HCT116 (cell line): ENCODE data around the gene STOML3. TPM values are rescaled to one million over a fixed set of nuclear protein-coding genes. Genes with fewer than 3 reads are reported as not detected.

ENCODE experiments used
- ATAC-seq: fragments of 200-7000 bp; cut with Tn5 transposase; 2 replicates; pipeline ENCODE4 v1.9.1; 2020; ENCODE audit warnings: mild to moderate bottlenecking, moderate library complexity
- BruUV-seq: library from RNA; stranded (reverse); fragments of 400-500 nt; replicated peaks from 2 replicates; lab custom pipeline; 2021; lab: Mats Ljungman, UMichigan
- CTCF ChIA-PET: fragments of 300-600 bp; sonication (Branson Sonifier 250); formaldehyde crosslinking; loops from one replicate; lab custom pipeline; 2021; ENCODE audit warnings: antibody characterized with exemption; lab: Charles Lee
- POLR2A ChIA-PET: fragments of 300-600, 350-600 bp; sonication (Branson Sonifier 250); formaldehyde crosslinking; loops from one replicate; lab custom pipeline; 2021; ENCODE audit warnings: antibody characterized with exemption; lab: Charles Lee
- RAD21 ChIA-PET, 2 experiments: fragments of 300-600 bp; sonication (Branson Sonifier 250); formaldehyde crosslinking; loops; one replicate each; lab custom pipeline; 2023; ENCODE audit warnings: low total read pairs in 2 of 2; ENCODE audit not compliant: uncharacterized antibody in 2 of 2, unreplicated experiment in 2 of 2, low non-redundant PET in 1 of 2; lab: Charles Lee
- DNase-seq: peaks from one replicate; pipeline ENCODE4 v3.0.0-alpha.2; 2010; ENCODE audit warnings: low read depth, low spot score
- H2AFZ ChIP-seq: fragments of 200-600 bp; shearing (Covaris generic), sonication (generic); 2 replicates; pipeline ENCODE4 v1.6.1; 2017; ENCODE audit warnings: low read depth, mixed run types, mixed read lengths, antibody characterized with exemption, low read length; ENCODE audit not compliant: poor library complexity, severe bottlenecking
- H3K27ac ChIP-seq: 2 replicates; pipeline ENCODE4 v1.5.1; 2012; ENCODE audit warnings: low read depth, low read length
- H3K27me3 ChIP-seq: fragments of 200-600 bp; sonication (generic); 2 replicates; pipeline ENCODE4 v1.6.1; 2016; ENCODE audit warnings: mixed run types, low read length, mixed read lengths; ENCODE audit not compliant: insufficient read depth
- H3K36me3 ChIP-seq, 2 experiments: fragments of 200-500 bp in 1 of 2; fragments of 200-600 bp in 1 of 2; sonication (Bioruptor generic) in 1 of 2; sonication (generic) in 1 of 2; 2 replicates each; pipeline versions ENCODE4 v1.5.1 to v1.6.1; 2014 to 2016; ENCODE audit warnings: low read length in 2 of 2, inconsistent platforms in 1 of 2, mixed read lengths in 1 of 2, mixed run types in 1 of 2; ENCODE audit not compliant: insufficient read depth in 2 of 2, control insufficient read depth in 1 of 2
- H3K4me1 ChIP-seq, 2 experiments: fragments of 200-600 bp in 1 of 2; sonication (generic) in 1 of 2; 2 replicates each; pipeline versions ENCODE4 v1.5.1 to v1.6.1; 2012 to 2017; ENCODE audit warnings: low read length in 2 of 2, inconsistent platforms in 1 of 2, mild to moderate bottlenecking in 1 of 2, mixed read lengths in 1 of 2, mixed run types in 1 of 2, moderate library complexity in 1 of 2; ENCODE audit not compliant: insufficient read depth in 2 of 2, control insufficient read depth in 1 of 2
- H3K4me2 ChIP-seq: fragments of 200-600 bp; sonication (generic); 2 replicates; pipeline ENCODE4 v1.6.1; 2017; ENCODE audit warnings: mixed run types, low read length, mixed read lengths
- H3K4me3 ChIP-seq, 2 experiments: fragments of 200-600 bp in 1 of 2; sonication (generic) in 1 of 2; replicated peaks in 1 of 2; 2 replicates each; pipeline ENCODE4 v1.5.1; 2011 to 2016; ENCODE audit warnings: low read length in 2 of 2, control low read depth in 1 of 2, low read depth in 1 of 2, mild to moderate bottlenecking in 1 of 2, mixed read lengths in 1 of 2, mixed run types in 1 of 2
- H3K79me2 ChIP-seq: fragments of 200-600 bp; sonication (generic); 2 replicates; pipeline ENCODE4 v1.6.1; 2017; ENCODE audit warnings: mild to moderate bottlenecking, mixed run types, low read length, moderate library complexity, mixed read lengths; ENCODE audit not compliant: insufficient read depth
- H3K9ac ChIP-seq: fragments of 200-600 bp; sonication (generic); 2 replicates; pipeline ENCODE4 v1.6.1; 2016; ENCODE audit warnings: low read length, mixed read lengths
- H3K9me2 ChIP-seq: fragments of 200-600 bp; sonication (generic), shearing (Covaris generic); 2 replicates; pipeline ENCODE4 v1.6.1; 2017; ENCODE audit warnings: mixed run types, mild to moderate bottlenecking, moderate library complexity; ENCODE audit not compliant: insufficient read depth
- H3K9me3 ChIP-seq, 2 experiments: fragments of 200-500 bp in 1 of 2; fragments of 200-600 bp in 1 of 2; sonication (Bioruptor generic) in 1 of 2; sonication (generic) in 1 of 2; 2 replicates each; pipeline ENCODE4 v1.6.1; 2014 to 2017; ENCODE audit warnings: low read length in 2 of 2, mixed read lengths in 2 of 2, inconsistent platforms in 1 of 2, low read depth in 1 of 2, mild to moderate bottlenecking in 1 of 2, mixed run types in 1 of 2, moderate library complexity in 1 of 2; ENCODE audit not compliant: control insufficient read depth in 1 of 2, insufficient read depth in 1 of 2
- H4K20me1 ChIP-seq: fragments of 200-600 bp; sonication (generic), shearing (Covaris generic); 2 replicates; pipeline ENCODE4 v1.6.1; 2017; ENCODE audit warnings: mixed run types, mild to moderate bottlenecking, moderate library complexity; ENCODE audit not compliant: insufficient read depth
- CBX3 ChIP-seq: IDR thresholded peaks from 2 replicates; pipeline ENCODE4 v1.6.1; 2012; ENCODE audit warnings: low read depth
- POLR2AphosphoS5 ChIP-seq: IDR thresholded peaks from 2 replicates; pipeline ENCODE4 v1.6.1; 2011; ENCODE audit warnings: mild to moderate bottlenecking, low read depth, low read length, moderate library complexity
- SRF ChIP-seq: IDR thresholded peaks from 2 replicates; pipeline ENCODE4 v1.6.1; 2012; ENCODE audit warnings: low read depth
- YY1 ChIP-seq: IDR thresholded peaks from 2 replicates; pipeline ENCODE4 v1.6.1; 2011; ENCODE audit warnings: low read length, low read depth, moderate library complexity, mild to moderate bottlenecking; ENCODE audit not compliant: insufficient replicate concordance; ENCODE audit errors: extremely low read depth
- ZFX ChIP-seq: fragments of 450-650 bp; IDR thresholded peaks from 2 replicates; pipeline ENCODE4 v1.6.1; 2017
- ZNF274 ChIP-seq: fragments of 200-500 bp; sonication (Bioruptor generic); IDR thresholded peaks from 2 replicates; pipeline ENCODE4 v1.6.1; 2014; ENCODE audit warnings: mild to moderate bottlenecking, low read depth, low read length, inconsistent platforms
- intact Hi-C: fragments of 100-400 bp; cut with micrococcal nuclease; formaldehyde crosslinking; loops from 2 replicates; pipeline ENCODE4 v1.10.0; 2022
- total RNA-seq: library from RNA; stranded (reverse); gene quantifications from one replicate; pipeline ENCODE4 v1.2.1, GENCODE V29; 2021; ENCODE audit not compliant: unreplicated experiment
- TF ChIP-seq, protein P1 (sequence below), 3 experiments: fragments of 200-600 bp in 1 of 3; sonication (generic) in 1 of 3; IDR thresholded peaks in 2 of 3; conservative IDR thresholded peaks in 1 of 3; 2 replicates each; pipeline ENCODE4 v1.5.1; 2012 to 2017; ENCODE audit warnings: low read depth in 2 of 3, low read length in 2 of 3, antibody characterized with exemption in 1 of 3, borderline replicate concordance in 1 of 3, control low read depth in 1 of 3, mild to moderate bottlenecking in 1 of 3, mixed read lengths in 1 of 3, mixed run types in 1 of 3, moderate library complexity in 1 of 3; ENCODE audit not compliant: insufficient read depth in 1 of 3

STOML3 gene
- total RNA-seq, 1 experiment from 2014 or later, result not detected

DNA sequence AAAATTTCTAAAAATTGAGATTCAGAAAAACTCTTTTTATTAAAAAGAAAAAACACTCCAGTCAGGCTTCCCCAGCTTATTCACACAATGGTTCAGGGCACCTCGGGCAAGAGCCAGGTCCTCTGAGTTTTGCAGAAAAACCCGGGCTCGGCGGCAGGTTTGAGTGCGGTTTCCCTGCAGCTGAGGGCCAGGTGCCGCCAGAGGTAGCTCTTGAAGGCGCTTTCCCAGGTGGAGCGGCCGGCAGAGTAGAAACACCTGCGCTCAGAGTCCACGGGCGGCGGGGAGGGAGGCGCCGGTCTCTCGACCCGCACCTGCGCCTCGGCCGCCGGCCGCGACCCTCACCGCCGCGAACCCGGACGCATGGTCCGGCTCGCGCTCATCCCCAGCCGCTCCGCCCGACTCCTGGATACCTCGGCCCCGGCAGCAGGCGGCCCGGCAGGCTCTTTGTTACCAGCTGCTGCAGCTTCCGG, 46.8 kb upstream of the STOML3 start:
- Histone ChIP-seq H3K27ac (peak overlapping the region; percentile 71), H3K9ac (peak overlapping the region; percentile 73), H3K4me3 (peak overlapping the region; percentile 89 to 90), H3K79me2 (peaks cover 54% of the 10 kb centered on the region), H3K9me2 (no peaks in the 10 kb centered on the region), H3K4me2 (peak overlapping the region; percentile 99), H3K4me1 (peaks cover 0 to 26% of the 10 kb centered on the region in 2 experiments; a peak in 3 of 4 replicates), H4K20me1 (no peaks in the 10 kb centered on the region), H3K36me3 (no peaks in the 10 kb centered on the region), H2AFZ (no peak overlapping the region), H3K27me3 (no peaks in the 10 kb centered on the region), H3K9me3 (no peaks in the 10 kb centered on the region)
- intact Hi-C loops, result no loop called here
- ChIA-PET RAD21 (no interaction called here), CTCF (interaction anchor here (1.8 kb wide), 1 partner anchor 14 kb away, joined by 4 read pairs; no protein-coding TSS in a partner anchor), POLR2A (interaction anchor here (0.9 kb wide), 1 partner anchor 9 kb away, joined by 4 read pairs; no protein-coding TSS in a partner anchor)
- BruUV-seq, result no TSS peak
- DNase-seq (no peak), ATAC-seq (peak; percentile 60)
- TF ChIP-seq POLR2AphosphoS5, result peak; percentile 57
- TF ChIP-seq ZNF274, result no peak
- TF ChIP-seq ZFX, result peak; percentile 78

GRCh38 chr13:39036212-39036611, 45.6 kb upstream of the STOML3 start:
- Histone ChIP-seq H3K4me1 (peaks cover 0 to 26% of the 10 kb centered on the region in 2 experiments; a peak in 3 of 4 replicates), H3K4me2 (peak overlapping the region; percentile 99), H3K79me2 (peaks cover 67% of the 10 kb centered on the region), H3K27me3 (no peaks in the 10 kb centered on the region), H3K9ac (peak overlapping the region; percentile 73), H4K20me1 (no peaks in the 10 kb centered on the region), H3K36me3 (no peaks in the 10 kb centered on the region), H3K9me3 (no peaks in the 10 kb centered on the region), H3K4me3 (peak overlapping the region; percentile 89 to 90), H3K27ac (no peak overlapping the region), H2AFZ (no peak overlapping the region), H3K9me2 (no peaks in the 10 kb centered on the region)
- no TSS peak for BruUV-seq
- DNase-seq, result no peak
- RAD21 ChIA-PET, result no interaction called here
- intact Hi-C loops, result no loop called here
- POLR2A ChIA-PET, result no interaction called here
- TF ChIP-seq CBX3 (no peak), YY1 (no peak), SRF (no peak), ZNF274 (no peak)
- TF ChIP-seq, protein P1, sequence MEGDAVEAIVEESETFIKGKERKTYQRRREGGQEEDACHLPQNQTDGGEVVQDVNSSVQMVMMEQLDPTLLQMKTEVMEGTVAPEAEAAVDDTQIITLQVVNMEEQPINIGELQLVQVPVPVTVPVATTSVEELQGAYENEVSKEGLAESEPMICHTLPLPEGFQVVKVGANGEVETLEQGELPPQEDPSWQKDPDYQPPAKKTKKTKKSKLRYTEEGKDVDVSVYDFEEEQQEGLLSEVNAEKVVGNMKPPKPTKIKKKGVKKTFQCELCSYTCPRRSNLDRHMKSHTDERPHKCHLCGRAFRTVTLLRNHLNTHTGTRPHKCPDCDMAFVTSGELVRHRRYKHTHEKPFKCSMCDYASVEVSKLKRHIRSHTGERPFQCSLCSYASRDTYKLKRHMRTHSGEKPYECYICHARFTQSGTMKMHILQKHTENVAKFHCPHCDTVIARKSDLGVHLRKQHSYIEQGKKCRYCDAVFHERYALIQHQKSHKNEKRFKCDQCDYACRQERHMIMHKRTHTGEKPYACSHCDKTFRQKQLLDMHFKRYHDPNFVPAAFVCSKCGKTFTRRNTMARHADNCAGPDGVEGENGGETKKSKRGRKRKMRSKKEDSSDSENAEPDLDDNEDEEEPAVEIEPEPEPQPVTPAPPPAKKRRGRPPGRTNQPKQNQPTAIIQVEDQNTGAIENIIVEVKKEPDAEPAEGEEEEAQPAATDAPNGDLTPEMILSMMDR (IDR thresholded peaks at IDR 0.05 in 2 of 3, conservative IDR thresholded peaks at IDR 0.05 in 1 of 3; ENCODE audit: borderline replicate concordance in 1 of 3, insufficient read depth in 1 of 3, low read depth in 2 of 3, low read length in 2 of 3), result no peak
- CTCF ChIA-PET, result no interaction called here
- ATAC-seq, result no peak
